NCI-H146 (cell line): ENCODE data around the gene EFCAB11.

Experiments
- DNase-seq: peaks from one replicate; lab custom pipeline; 2025; lab: John Stamatoyannopoulos, UW

Gene EFCAB11

DNA sequence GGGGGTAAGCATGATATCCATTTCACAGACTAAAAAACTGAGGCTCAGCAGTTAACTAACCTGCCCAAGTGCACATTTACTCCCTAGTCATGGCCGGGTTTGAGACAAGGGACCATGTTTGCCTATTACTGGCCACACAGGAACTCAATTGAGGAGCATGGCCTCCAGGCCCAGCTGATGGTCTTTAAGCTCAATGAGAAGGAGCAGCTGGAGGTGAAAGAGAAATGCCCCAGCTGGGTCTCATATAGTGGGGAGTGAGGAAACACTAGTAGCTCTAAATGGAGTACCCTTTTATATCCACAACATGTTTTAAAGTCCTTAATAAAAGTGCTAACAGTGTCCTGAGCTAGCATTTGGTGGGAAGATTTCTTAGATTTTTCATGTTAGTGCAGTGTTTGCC, 2.8 kb upstream of the EFCAB11 start:
- DNase-seq: no peak

GRCh38 chr14:89956661-89957009, 2.1 kb upstream of the EFCAB11 start:
- DNase-seq: no peak

GRCh38 chr14:89955745-89956660, 1.5 kb upstream of the EFCAB11 start, which contains the start of gene TDP1:
TSS of gene TDP1 (plus strand) at chr14:89955927. CDS start at chr14:89963115, 7,188 bp downstream.
- peak; percentile 98 for DNase-seq

- peak; percentile 56 for DNase-seq
Measured at GRCh38 chr14:89955022-89955744, 653 bp upstream of the EFCAB11 start.

DNA sequence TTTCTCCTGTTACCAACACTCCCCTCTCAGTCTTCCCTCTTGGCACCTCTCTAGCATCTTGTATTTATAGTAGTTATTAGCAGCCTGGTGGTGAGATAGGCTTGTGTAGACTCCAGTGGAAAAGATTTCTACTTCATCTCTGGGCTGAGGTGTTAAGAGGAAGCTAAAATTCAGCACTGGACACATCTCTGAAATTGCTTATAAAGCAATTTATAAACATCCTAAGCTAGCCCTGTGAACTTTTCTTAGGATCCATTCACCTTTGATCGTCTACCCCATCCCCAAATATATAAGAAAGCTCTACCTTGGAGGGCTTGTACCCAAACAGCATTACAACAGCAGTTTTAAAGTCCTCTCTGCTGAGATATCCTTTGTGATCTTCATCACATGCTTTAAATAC, 928 bp downstream of the EFCAB11 start:
- no peak for DNase-seq

- DNase-seq: no peak
Measured at GRCh38 chr14:89952576-89952975, 2.0 kb downstream of the EFCAB11 start.

- no peak for DNase-seq
Measured at GRCh38 chr14:89947344-89947743, 7.2 kb downstream of the EFCAB11 start.

DNA sequence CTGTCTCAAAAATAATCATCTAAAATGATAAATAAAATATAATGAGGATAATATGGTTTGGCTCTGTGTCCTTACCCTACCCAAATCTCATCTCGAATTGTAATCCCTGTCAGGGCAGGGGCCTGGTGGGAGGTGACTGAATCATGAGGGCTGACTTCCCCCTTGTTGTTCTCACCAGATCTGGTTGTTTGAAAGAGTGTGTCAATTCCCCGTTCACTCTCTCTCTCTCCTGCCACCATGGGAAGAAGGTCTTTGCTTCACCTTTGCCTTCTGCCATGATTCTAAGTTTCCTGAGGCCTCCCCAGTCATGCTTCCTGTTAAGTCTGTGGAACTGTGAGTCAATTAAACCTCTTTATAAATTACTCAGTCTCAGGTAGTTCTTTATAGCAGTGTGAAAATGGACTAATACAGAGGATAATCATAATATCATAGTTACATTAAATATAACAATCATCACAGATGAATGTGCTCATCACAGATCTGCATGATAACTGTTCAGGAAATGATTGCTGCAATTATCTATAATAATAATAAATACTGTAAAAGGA, 12.6 kb downstream of the EFCAB11 start:
- no peak for DNase-seq

DNA sequence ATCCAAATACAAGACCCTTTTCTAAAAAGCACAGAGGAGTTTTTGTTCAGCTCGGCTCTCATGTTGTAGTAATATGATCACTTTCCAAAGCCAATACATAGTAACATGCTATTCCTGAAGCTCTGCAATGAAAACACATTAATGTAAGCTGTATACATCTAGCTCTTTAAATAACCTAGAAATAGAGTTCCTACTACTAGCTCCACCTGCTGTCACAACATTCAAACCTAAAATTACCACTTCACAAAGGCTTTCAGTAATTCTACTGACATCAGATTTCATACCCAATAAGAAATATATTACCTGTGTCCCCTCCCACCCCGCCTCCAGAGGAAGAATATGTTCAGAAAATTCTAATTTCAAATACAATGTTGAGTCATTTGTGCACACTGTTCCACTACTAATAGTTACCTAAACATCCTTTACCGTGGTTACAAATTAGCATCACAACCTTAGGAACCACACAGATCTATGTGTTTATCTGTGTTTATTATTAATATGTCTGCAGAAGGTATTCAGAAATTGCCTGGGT, 17.8 kb downstream of the EFCAB11 start:
- no peak for DNase-seq

DNA sequence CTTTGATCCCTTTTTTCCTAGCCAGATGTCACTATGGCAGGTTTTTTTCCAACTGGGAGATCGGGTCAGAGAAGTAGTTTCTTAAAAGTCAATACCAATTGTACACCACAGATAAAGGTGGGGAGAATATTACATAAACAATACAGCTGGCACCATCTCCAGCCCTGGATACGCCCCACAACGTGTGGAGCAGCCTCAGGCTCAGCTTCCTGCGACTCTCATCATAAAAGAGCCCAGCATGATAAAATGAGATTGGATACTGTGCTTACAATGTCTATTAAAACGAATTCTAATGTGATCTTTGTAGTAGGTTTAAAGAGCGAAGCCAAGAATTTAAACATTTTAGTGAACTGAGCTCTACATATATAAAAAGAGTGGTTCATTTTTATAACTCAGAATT, 21.5 kb downstream of the EFCAB11 start:
- DNase-seq: peak; percentile 93

DNA sequence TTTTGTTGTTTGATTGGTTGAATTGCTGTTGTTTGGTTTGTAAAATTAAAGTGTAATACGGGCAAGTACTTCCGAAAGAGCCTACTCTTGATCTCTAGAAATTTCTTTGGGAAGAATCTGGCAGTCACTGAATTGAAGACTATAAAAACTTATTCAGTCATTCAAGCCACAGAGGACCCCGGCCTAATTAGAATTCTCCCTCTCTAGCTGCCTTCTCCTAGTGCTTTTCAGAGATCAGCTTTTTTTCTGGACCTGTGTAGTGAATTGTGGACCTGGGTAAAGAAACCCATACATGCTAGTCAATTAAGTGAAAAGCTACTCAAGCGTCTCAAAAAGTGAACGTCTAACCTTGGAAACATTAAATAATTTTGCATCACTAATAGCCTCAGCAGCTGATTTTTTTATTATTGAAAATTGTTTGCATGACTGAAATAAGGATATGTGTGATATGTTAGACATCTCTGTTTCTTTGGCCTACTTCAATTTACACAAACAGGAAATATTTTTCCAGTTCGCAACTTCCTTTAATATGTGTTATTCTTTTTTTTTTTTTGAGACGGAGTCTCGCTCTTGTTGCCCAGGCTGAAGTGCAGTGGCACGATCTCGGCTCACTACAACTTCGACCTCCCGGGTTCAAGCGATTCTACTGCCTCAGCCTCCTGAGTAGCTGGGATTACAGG, 27.2 kb downstream of the EFCAB11 start:
- no peak for DNase-seq

DNA sequence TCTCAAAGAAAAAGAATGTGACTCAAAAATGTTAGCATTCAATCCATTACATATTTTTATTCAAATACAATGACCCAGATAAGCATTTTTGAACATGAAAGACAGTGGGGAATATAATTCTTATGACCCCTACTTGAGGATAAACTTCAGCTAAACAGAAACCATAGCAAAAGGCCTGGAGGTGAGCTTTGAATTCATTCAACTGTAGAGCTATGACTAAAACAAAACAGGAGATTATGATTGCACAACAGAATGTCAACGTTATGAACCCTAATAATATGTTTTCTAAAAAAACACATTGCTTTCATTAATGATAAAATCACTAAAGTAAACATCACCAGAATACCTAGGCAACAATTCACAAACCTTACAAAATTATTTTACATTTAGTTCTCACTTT, 27.8 kb downstream of the EFCAB11 start:
- DNase-seq: no peak

GRCh38 chr14:89924268-89924667, 30.3 kb downstream of the EFCAB11 start:
- DNase-seq: no peak

- no peak for DNase-seq
Measured at GRCh38 chr14:89922031-89922907, 32.3 kb downstream of the EFCAB11 start.

GRCh38 chr14:89921346-89921745, 33.2 kb downstream of the EFCAB11 start:
- no peak for DNase-seq

DNA sequence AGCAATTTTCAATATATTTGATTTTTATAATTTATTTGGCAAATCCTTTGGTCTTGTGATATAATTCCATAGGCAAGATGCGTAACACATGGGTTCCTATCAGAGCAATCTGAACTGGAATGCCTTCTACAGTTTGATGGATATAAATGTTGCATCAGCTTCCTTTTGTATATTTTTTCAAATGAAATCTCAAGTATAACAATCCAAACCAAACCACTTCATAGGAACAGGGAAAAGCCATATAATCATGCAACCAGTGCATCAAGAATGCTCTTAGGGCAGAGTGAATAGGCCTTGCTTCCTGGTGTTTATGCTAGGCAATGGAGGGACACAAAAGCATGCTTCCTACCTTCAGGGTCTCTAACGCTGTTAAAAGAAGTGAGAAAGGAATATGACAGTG, 34.5 kb downstream of the EFCAB11 start:
- DNase-seq: no peak

DNA sequence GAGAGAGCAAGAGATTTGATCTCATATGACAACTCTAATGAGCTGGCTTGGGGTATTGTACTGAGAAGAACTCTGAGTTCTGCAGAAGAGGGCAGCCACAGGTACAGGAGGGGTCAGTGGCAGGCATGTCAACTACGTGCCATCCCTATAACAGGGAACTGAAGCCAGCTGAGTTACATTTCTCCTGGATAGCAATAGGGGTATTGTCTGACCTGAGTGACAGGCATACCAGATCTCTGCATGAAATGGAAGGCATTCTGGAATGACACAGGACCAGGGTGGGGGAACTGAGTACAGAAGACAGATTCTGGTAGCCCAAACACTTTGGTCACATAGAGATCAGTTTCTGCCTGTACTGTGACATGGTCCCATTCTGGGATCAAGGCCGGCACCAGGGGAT, 35.8 kb downstream of the EFCAB11 start:
- DNase-seq: no peak

- DNase-seq: peak; percentile 66
Measured at GRCh38 chr14:89915114-89915878, 39.2 kb downstream of the EFCAB11 start.

GRCh38 chr14:89912667-89913211, 41.8 kb downstream of the EFCAB11 start:
- DNase-seq: peak; percentile 59

DNA sequence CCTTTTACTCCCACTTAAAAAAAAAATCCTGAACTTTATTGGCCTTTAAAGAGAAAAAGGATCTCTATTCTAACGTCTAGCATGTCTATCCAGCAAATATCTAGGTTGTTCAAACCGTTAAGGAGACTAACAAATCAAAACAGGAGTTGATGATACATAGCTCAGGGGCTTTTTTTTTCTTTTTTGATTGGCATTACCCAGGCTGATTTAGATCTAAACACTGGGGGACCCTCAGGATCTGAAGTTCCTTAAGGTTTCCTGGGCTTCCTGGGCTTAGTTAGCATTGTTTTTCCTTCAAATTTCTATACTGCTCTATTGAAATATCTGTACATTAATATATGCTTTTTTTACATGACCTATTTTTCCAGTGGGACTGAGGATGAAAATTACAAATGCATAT, 42.3 kb downstream of the EFCAB11 start:
- DNase-seq: no peak
